Transverse colon (tissue), 4 donors: Measurements from ENCODE around the gene TROAP.
A peak's percentile ranks its signal among the peaks of the same experiment; 100 is the strongest.

Source experiments
- CTCF ChIP-seq, 5 experiments: fragments of 200-600 bp in 3 of 5; fragments of 450-650 bp in 2 of 5; sonication (generic) in 3 of 5; IDR thresholded peaks; 1 replicate in 2 of 5; 2 replicates in 3 of 5; pipeline ENCODE4 v1.5.1; 2016 to 2017; ENCODE audit warnings: antibody characterized with exemption in 5 of 5, inconsistent platforms in 3 of 5, mild to moderate bottlenecking in 2 of 5, moderate library complexity in 1 of 5
- POLR2AphosphoS5 ChIP-seq, 3 donors: sonication (generic); formaldehyde crosslinking; IDR thresholded peaks; one replicate each; pipeline ENCODE4 v1.6.1; 2016; ENCODE audit warnings: antibody characterized with exemption in 3 of 3

GRCh38 chr12:49288412-49288853 lies 34.6 kb upstream of the TROAP start:
- TF ChIP-seq CTCF (IDR thresholded peaks at IDR 0.05) (peak; percentile 79 to 87 (median 83)), POLR2AphosphoS5 (IDR thresholded peaks at IDR 0.05) (no peak)
